GM23338 (cell line): ENCODE results near the gene AURKAIP1. TPM values are rescaled to one million over a fixed set of nuclear protein-coding genes. Genes with fewer than 3 reads are reported as not detected.

ENCODE experiments used
- ATAC-seq: fragments of 200-7000 bp; cut with Tn5 transposase; 3 replicates; pipeline ENCODE4 v1.9.1; 2020
- DNase-seq: peaks from one replicate; pipeline ENCODE4 v3.0.0-alpha.2; 2015; ENCODE audit warnings: low spot score
- H2AFZ ChIP-seq: fragments of 200-600 bp; sonication (generic); 2 replicates; pipeline ENCODE4 v1.8.0; 2016; ENCODE audit warnings: antibody characterized with exemption, mild to moderate bottlenecking, moderate library complexity
- H3F3A ChIP-seq: fragments of 200-600 bp; sonication (generic); replicated peaks from 2 replicates; pipeline ENCODE4 v1.8.0; 2017; ENCODE audit warnings: antibody characterized with exemption, mixed run types, low read depth
- H3K27ac ChIP-seq: fragments of 200-600 bp; sonication (generic); 2 replicates; pipeline ENCODE4 v1.6.1; 2016; ENCODE audit warnings: low read depth
- H3K27me3 ChIP-seq: fragments of 200-600 bp; sonication (generic); 2 replicates; pipeline ENCODE4 v1.8.0; 2016; ENCODE audit warnings: mild to moderate bottlenecking, mixed run types, moderate library complexity; ENCODE audit not compliant: insufficient read depth
- H3K36me3 ChIP-seq: fragments of 200-600 bp; sonication (generic); 2 replicates; pipeline ENCODE4 v1.8.0; 2016; ENCODE audit warnings: mild to moderate bottlenecking; ENCODE audit not compliant: insufficient read depth
- H3K4me1 ChIP-seq: fragments of 200-600 bp; sonication (generic); 2 replicates; pipeline ENCODE4 v1.8.0; 2016; ENCODE audit warnings: mild to moderate bottlenecking, moderate library complexity; ENCODE audit not compliant: insufficient read depth
- H3K4me2 ChIP-seq: fragments of 200-600 bp; sonication (generic); 2 replicates; pipeline ENCODE4 v1.7.1; 2017; ENCODE audit warnings: mixed run types
- H3K4me3 ChIP-seq: fragments of 200-600 bp; sonication (generic); 2 replicates; pipeline ENCODE4 v1.6.1; 2016; ENCODE audit warnings: mixed run types
- H3K79me2 ChIP-seq: fragments of 200-600 bp; sonication (generic); replicated peaks from 2 replicates; pipeline ENCODE4 v1.8.0; 2017; ENCODE audit warnings: mild to moderate bottlenecking; ENCODE audit not compliant: insufficient read depth
- H3K9me2 ChIP-seq: fragments of 200-600 bp; sonication (generic); 2 replicates; pipeline ENCODE4 v1.8.0; 2017; ENCODE audit not compliant: insufficient read depth
- H4K20me1 ChIP-seq: fragments of 200-600 bp; sonication (generic); replicated peaks from 2 replicates; pipeline ENCODE4 v1.8.0; 2017; ENCODE audit warnings: mild to moderate bottlenecking; ENCODE audit not compliant: insufficient read depth
- H3K27ac Mint-ChIP-seq: 2 replicates; pipeline ENCODE4 v1.8.0; 2020; ENCODE audit warnings: inconsistent platforms, mild to moderate bottlenecking, moderate library complexity, mixed read lengths
- H3K27me3 Mint-ChIP-seq: 3 replicates; pipeline ENCODE4 v1.8.0; 2022; ENCODE audit warnings: low read depth, mild to moderate bottlenecking, moderate library complexity, mixed read lengths, inconsistent platforms; ENCODE audit not compliant: insufficient read depth, poor library complexity
- H3K36me3 Mint-ChIP-seq: 3 replicates; pipeline ENCODE4 v1.8.0; 2021; ENCODE audit warnings: low read depth, mild to moderate bottlenecking, inconsistent platforms, moderate library complexity, mixed read lengths
- H3K4me1 Mint-ChIP-seq: 3 replicates; pipeline ENCODE4 v1.8.0; 2020; ENCODE audit warnings: mild to moderate bottlenecking, inconsistent platforms, mixed read lengths
- H3K4me3 Mint-ChIP-seq: 3 replicates; pipeline ENCODE4 v1.8.0; 2021; ENCODE audit warnings: moderate library complexity, mild to moderate bottlenecking, inconsistent platforms, mixed read lengths
- H3K9me3 Mint-ChIP-seq: 3 replicates; pipeline ENCODE4 v1.8.0; 2020; ENCODE audit warnings: moderate library complexity, mild to moderate bottlenecking, inconsistent platforms, mixed read lengths
- CREB1 ChIP-seq: fragments of 250-450 bp; sonication (Bioruptor Pico); IDR thresholded peaks from 2 replicates; pipeline ENCODE4 v1.5.0; 2020; ENCODE audit warnings: low read depth, mild to moderate bottlenecking, moderate library complexity
- CTCF ChIP-seq, 2 experiments: fragments of 200-600 bp in 1 of 2; sonication (generic) in 1 of 2; conservative IDR thresholded peaks; 2 replicates each; pipeline versions ENCODE4 v1.5.1 to v1.6.1; 2016 to 2017; ENCODE audit warnings: antibody characterized with exemption in 2 of 2, low read depth in 2 of 2, mild to moderate bottlenecking in 2 of 2, moderate library complexity in 1 of 2
- ETS1 ChIP-seq: IDR thresholded peaks from 2 replicates; pipeline ENCODE4 v1.6.1; 2016; ENCODE audit warnings: antibody characterized with exemption
- EZH2 ChIP-seq: fragments of 200-600 bp; sonication (generic); IDR thresholded peaks from one replicate; pipeline ENCODE4 v1.8.0; 2017; ENCODE audit warnings: antibody characterized with exemption, mild to moderate bottlenecking, low read depth; ENCODE audit not compliant: unreplicated experiment
- EZH2phosphoT487 ChIP-seq: fragments of 200-600 bp; sonication (generic); IDR thresholded peaks from one replicate; pipeline ENCODE4 v1.8.1; 2018; ENCODE audit warnings: antibody characterized with exemption; ENCODE audit not compliant: unreplicated experiment
- JUNB ChIP-seq: IDR thresholded peaks from one replicate; pipeline ENCODE4 v1.6.1; 2016; ENCODE audit warnings: antibody characterized with exemption; ENCODE audit not compliant: unreplicated experiment
- NANOG ChIP-seq: IDR thresholded peaks from 2 replicates; pipeline ENCODE4 v1.6.1; 2016; ENCODE audit warnings: antibody characterized with exemption, borderline replicate concordance
- POLR2AphosphoS5 ChIP-seq: IDR thresholded peaks from 2 replicates; pipeline ENCODE4 v1.6.1; 2016; ENCODE audit warnings: antibody characterized with exemption, low read depth
- REST ChIP-seq: IDR thresholded peaks from one replicate; pipeline ENCODE4 v1.6.1; 2018; ENCODE audit warnings: antibody characterized with exemption; ENCODE audit not compliant: unreplicated experiment
- STAT1 ChIP-seq: IDR thresholded peaks from one replicate; pipeline ENCODE4 v1.6.1; 2016; ENCODE audit warnings: antibody characterized with exemption; ENCODE audit not compliant: unreplicated experiment
- ZNF114 ChIP-seq: fragments of 250-450 bp; sonication (Bioruptor Pico); IDR thresholded peaks from 2 replicates; pipeline ENCODE4 v1.5.0; 2020; ENCODE audit warnings: mild to moderate bottlenecking, moderate library complexity
- ZNF331 ChIP-seq: fragments of 250-450 bp; sonication (Bioruptor Pico); IDR thresholded peaks from 2 replicates; pipeline ENCODE4 v1.5.0; 2020; ENCODE audit warnings: low read depth, mild to moderate bottlenecking, moderate library complexity
- ZNF462 ChIP-seq: fragments of 250-450 bp; sonication (Bioruptor Pico); IDR thresholded peaks from 2 replicates; pipeline ENCODE4 v1.5.0; 2020; ENCODE audit warnings: mild to moderate bottlenecking, moderate library complexity
- polyA plus RNA-seq: library from polyadenylated mRNA; unstranded; fragments of >200 nt; fragmentation: Nextera tagmentation; extraction: Ambion mirVana; gene quantifications from 2 replicates; pipeline ENCODE4 v1.2.1, GENCODE V29; 2016
- total RNA-seq: library from RNA; depleted of rRNA; stranded (reverse); fragments of >200 nt; shearing (Covaris generic); gene quantifications from 2 replicates; pipeline ENCODE4 v1.2.3, GENCODE V29; 2014

AURKAIP1 gene
- total and polyA plus RNA-seq, 2 experiments from 2014 or later, result 167 to 355 TPM

GRCh38 chr1:1420654-1421141, 45.7 kb upstream of the AURKAIP1 start:
- ATAC-seq, result no peak
- no peaks in the 10 kb centered on the region for H3K9me2 ChIP-seq
- H3F3A ChIP-seq, result 0 out of 2 replicates have a peak, but pooled peaks cover 16% of the 10 kb centered on the region
- TF ChIP-seq EZH2phosphoT487 (no peak), CTCF (conservative IDR thresholded peaks at IDR 0.05; ENCODE audit: low read depth in 2 of 2) (no peak), ZNF331 (no peak), JUNB (no peak), CREB1 (CRISPR knock-in tag) (no peak), ZNF114 (CRISPR knock-in tag) (no peak), NANOG (no peak), REST (no peak), ZNF462 (CRISPR knock-in tag) (no peak), ETS1 (no peak), POLR2AphosphoS5 (no peak), STAT1 (no peak), EZH2 (no peak)
- H3K4me1 Mint-ChIP-seq, result peaks cover 29% of the 10 kb centered on the region
- H3K36me3 ChIP-seq, result no peaks in the 10 kb centered on the region
- 0 out of 2 replicates have a peak overlapping the region, but pooled peaks have one; percentile 59 for H2AFZ ChIP-seq
- H4K20me1 ChIP-seq, result no peaks in the 10 kb centered on the region
- H3K27ac Mint-ChIP-seq, result no peak overlapping the region
- H3K36me3 Mint-ChIP-seq, result no peaks in the 10 kb centered on the region; the same call in 2 of the 3 replicates
- H3K4me3 Mint-ChIP-seq, result peak overlapping the region; percentile 24; the same call in 1 of the 3 replicates
- H3K4me1 ChIP-seq, result peaks cover 25% of the 10 kb centered on the region
- H3K4me2 ChIP-seq, result 0 out of 2 replicates have a peak overlapping the region, but pooled peaks have one; percentile 55
- H3K9me3 Mint-ChIP-seq, result no peaks in the 10 kb centered on the region
- H3K27ac ChIP-seq, result no peak overlapping the region
- no peak for DNase-seq
- no peak overlapping the region for H3K4me3 ChIP-seq
- H3K27me3 ChIP-seq, result 0 out of 2 replicates have a peak, but pooled peaks cover 2% of the 10 kb centered on the region
- H3K27me3 Mint-ChIP-seq, result peaks cover 13% of the 10 kb centered on the region
- H3K79me2 ChIP-seq, result no peaks in the 10 kb centered on the region
